Adipocyte (in vitro differentiated cells): Measurements from ENCODE around the gene RPS8.
"Not testable (repeated sequence)": the region's sequence is repeated elsewhere in the genome, so short reads cannot be mapped to it uniquely, and the experiment has no call there.

ENCODE experiments used
- DNase-seq: peaks from one replicate; pipeline ENCODE4 v3.0.0-alpha.2; 2015; ENCODE audit warnings: low read depth
- H3K27me3 ChIP-seq: replicated peaks from 2 replicates; pipeline ENCODE4 v1.7.0; 2013; ENCODE audit warnings: mild to moderate bottlenecking, low read length, moderate library complexity; ENCODE audit not compliant: control insufficient read depth, insufficient read depth
- H3K36me3 ChIP-seq: 2 replicates; pipeline ENCODE4 v1.7.0; 2013; ENCODE audit warnings: low read length, mild to moderate bottlenecking, moderate library complexity; ENCODE audit not compliant: control insufficient read depth, insufficient read depth, severe bottlenecking
- H3K4me1 ChIP-seq: 2 replicates; pipeline ENCODE4 v1.7.0; 2013; ENCODE audit warnings: mild to moderate bottlenecking, low read length, moderate library complexity; ENCODE audit not compliant: control insufficient read depth, insufficient read depth
- H3K4me3 ChIP-seq: 2 replicates; pipeline ENCODE4 v1.7.0; 2013; ENCODE audit warnings: mild to moderate bottlenecking, low read length, moderate library complexity
- H3K9ac ChIP-seq: 2 replicates; pipeline ENCODE4 v1.7.0; 2013; ENCODE audit warnings: mild to moderate bottlenecking, low read length, moderate library complexity
- H3K9me3 ChIP-seq: 2 replicates; pipeline ENCODE4 v1.7.0; 2013; ENCODE audit warnings: mild to moderate bottlenecking, low read length, moderate library complexity; ENCODE audit not compliant: control insufficient read depth

Gene RPS8

GRCh38 chr1:44757420-44757819, 17.9 kb upstream of the RPS8 start:
- no peak overlapping the region for H3K9ac ChIP-seq
- no peaks in the 10 kb centered on the region for H3K27me3 ChIP-seq
- no peaks in the 10 kb centered on the region for H3K36me3 ChIP-seq
- no peaks in the 10 kb centered on the region for H3K4me1 ChIP-seq
- no peaks in the 10 kb centered on the region for H3K9me3 ChIP-seq
- H3K4me3 ChIP-seq = no peak overlapping the region
- no peak for DNase-seq

GRCh38 chr1:44759077-44759476, 16.3 kb upstream of the RPS8 start:
- Histone ChIP-seq H3K4me3 (no peak overlapping the region), H3K36me3 (no peaks in the 10 kb centered on the region), H3K9me3 (no peaks in the 10 kb centered on the region), H3K9ac (no peak overlapping the region), H3K27me3 (no peaks in the 10 kb centered on the region), H3K4me1 (no peaks in the 10 kb centered on the region)
- no peak for DNase-seq

GRCh38 chr1:44760876-44761275, 14.5 kb upstream of the RPS8 start:
- no peak for DNase-seq
- no peaks in the 10 kb centered on the region for H3K36me3 ChIP-seq

GRCh38 chr1:44766421-44766820, 8.9 kb upstream of the RPS8 start:
- H3K27me3 ChIP-seq, H3K36me3 ChIP-seq, H3K4me3 ChIP-seq, H3K9ac ChIP-seq, H3K4me1 ChIP-seq, DNase-seq, H3K9me3 ChIP-seq: not testable (repeated sequence)

More at GRCh38 chr1:44760876-44761275, 14.5 kb upstream of the RPS8 start:
- no peak overlapping the region for H3K4me3 ChIP-seq
- H3K9me3 ChIP-seq = no peaks in the 10 kb centered on the region
- H3K9ac ChIP-seq = no peak overlapping the region
- no peaks in the 10 kb centered on the region for H3K27me3 ChIP-seq
- no peaks in the 10 kb centered on the region for H3K4me1 ChIP-seq

GRCh38 chr1:44775930-44776729, 790 bp downstream of the RPS8 start:
- DNase-seq = peak; percentile 40
- H3K9ac ChIP-seq = peak overlapping the region; percentile 97
- peaks cover 29% of the 10 kb centered on the region for H3K4me1 ChIP-seq
- peak overlapping the region; percentile 89 for H3K4me3 ChIP-seq
- H3K27me3 ChIP-seq = no peaks in the 10 kb centered on the region
- H3K9me3 ChIP-seq = no peaks in the 10 kb centered on the region
- peaks cover 47% of the 10 kb centered on the region for H3K36me3 ChIP-seq

GRCh38 chr1:44776730-44777068, 1.4 kb downstream of the RPS8 start:
- H3K4me1 ChIP-seq = peaks cover 29% of the 10 kb centered on the region
- peak overlapping the region; percentile 89 for H3K4me3 ChIP-seq
- no peak for DNase-seq
- peaks cover 51% of the 10 kb centered on the region for H3K36me3 ChIP-seq
- H3K9me3 ChIP-seq = no peaks in the 10 kb centered on the region
- H3K27me3 ChIP-seq = no peaks in the 10 kb centered on the region
- H3K9ac ChIP-seq = peak overlapping the region; percentile 97

- peaks cover 51% of the 10 kb centered on the region for H3K36me3 ChIP-seq
- H3K27me3 ChIP-seq = no peaks in the 10 kb centered on the region
- peaks cover 29% of the 10 kb centered on the region for H3K4me1 ChIP-seq
- peak overlapping the region; percentile 97 for H3K9ac ChIP-seq
- H3K4me3 ChIP-seq = peak overlapping the region; percentile 89
- DNase-seq = no peak
- no peaks in the 10 kb centered on the region for H3K9me3 ChIP-seq
These were observed 2.2 kb downstream of the RPS8 start for GRCh38 chr1:44777547-44777946.

- Histone ChIP-seq H3K4me1 (peaks cover 29% of the 10 kb centered on the region), H3K27me3 (no peaks in the 10 kb centered on the region), H3K36me3 (peaks cover 51% of the 10 kb centered on the region), H3K4me3 (peak overlapping the region; percentile 89), H3K9ac (peak overlapping the region; percentile 97), H3K9me3 (no peaks in the 10 kb centered on the region)
- DNase-seq = no peak
These were observed 2.8 kb downstream of the RPS8 start for GRCh38 chr1:44777969-44778635.

- Histone ChIP-seq H3K9me3 (no peaks in the 10 kb centered on the region), H3K4me1 (peaks cover 33% of the 10 kb centered on the region), H3K4me3 (no peak overlapping the region), H3K9ac (peak overlapping the region; percentile 97), H3K36me3 (peaks cover 51% of the 10 kb centered on the region), H3K27me3 (no peaks in the 10 kb centered on the region)
- no peak for DNase-seq
These were observed 3.6 kb downstream of the RPS8 start for GRCh38 chr1:44778705-44779576.

- DNase-seq = no peak
- peaks cover 51% of the 10 kb centered on the region for H3K36me3 ChIP-seq
- no peak overlapping the region for H3K4me3 ChIP-seq
- no peaks in the 10 kb centered on the region for H3K9me3 ChIP-seq
- H3K4me1 ChIP-seq = peaks cover 27% of the 10 kb centered on the region
- no peak overlapping the region for H3K9ac ChIP-seq
- H3K27me3 ChIP-seq = no peaks in the 10 kb centered on the region
These were observed 5.3 kb downstream of the RPS8 start for GRCh38 chr1:44780583-44781121.

GRCh38 chr1:44783697-44784093, 8.4 kb downstream of the RPS8 start:
- Histone ChIP-seq H3K4me1 (peaks cover 12% of the 10 kb centered on the region), H3K9me3 (no peaks in the 10 kb centered on the region), H3K36me3 (peaks cover 27% of the 10 kb centered on the region), H3K4me3 (no peak overlapping the region), H3K9ac (peak overlapping the region; percentile 21), H3K27me3 (no peaks in the 10 kb centered on the region)
- DNase-seq = no peak
